ENCODE data around the gene RBFOX2.

Gene RBFOX2

DNA sequence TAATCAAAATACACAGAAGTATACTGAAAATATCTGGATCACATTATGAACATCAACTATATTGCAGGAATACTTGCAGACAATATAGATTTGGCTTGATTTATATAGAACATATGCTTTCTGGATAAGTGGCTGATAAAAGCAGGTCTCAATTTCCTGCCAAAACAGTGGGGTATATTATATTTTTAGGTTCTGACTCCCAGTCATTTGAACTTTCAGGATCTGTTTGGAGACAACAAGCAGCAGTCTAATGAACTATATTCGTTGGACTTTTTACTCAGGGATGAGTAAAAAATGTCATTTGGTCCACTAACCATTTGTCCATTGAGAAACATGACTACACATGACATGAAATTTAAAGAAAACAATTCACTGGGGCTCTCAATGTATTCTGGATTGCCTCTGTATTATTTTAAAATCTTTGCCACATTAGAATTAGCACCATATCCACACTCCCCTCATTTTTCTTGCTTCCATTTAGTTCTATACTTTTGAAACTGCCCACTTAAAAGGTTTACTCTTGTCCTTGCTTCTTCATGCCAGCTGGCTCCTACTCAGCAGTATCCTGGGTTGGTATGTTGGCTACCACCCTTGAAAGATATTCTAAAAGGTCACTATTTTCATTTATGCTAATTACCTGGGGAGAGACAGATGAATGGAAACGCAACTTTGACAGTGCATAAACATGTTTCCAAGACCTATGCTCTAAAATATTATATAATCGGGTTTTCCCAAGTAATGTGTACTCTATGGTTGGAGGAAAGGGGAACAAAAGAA is 157.9 kb downstream of the RBFOX2 start:
- TF ChIP-seq, protein P1, sequence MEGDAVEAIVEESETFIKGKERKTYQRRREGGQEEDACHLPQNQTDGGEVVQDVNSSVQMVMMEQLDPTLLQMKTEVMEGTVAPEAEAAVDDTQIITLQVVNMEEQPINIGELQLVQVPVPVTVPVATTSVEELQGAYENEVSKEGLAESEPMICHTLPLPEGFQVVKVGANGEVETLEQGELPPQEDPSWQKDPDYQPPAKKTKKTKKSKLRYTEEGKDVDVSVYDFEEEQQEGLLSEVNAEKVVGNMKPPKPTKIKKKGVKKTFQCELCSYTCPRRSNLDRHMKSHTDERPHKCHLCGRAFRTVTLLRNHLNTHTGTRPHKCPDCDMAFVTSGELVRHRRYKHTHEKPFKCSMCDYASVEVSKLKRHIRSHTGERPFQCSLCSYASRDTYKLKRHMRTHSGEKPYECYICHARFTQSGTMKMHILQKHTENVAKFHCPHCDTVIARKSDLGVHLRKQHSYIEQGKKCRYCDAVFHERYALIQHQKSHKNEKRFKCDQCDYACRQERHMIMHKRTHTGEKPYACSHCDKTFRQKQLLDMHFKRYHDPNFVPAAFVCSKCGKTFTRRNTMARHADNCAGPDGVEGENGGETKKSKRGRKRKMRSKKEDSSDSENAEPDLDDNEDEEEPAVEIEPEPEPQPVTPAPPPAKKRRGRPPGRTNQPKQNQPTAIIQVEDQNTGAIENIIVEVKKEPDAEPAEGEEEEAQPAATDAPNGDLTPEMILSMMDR (IDR thresholded peaks at IDR 0.05; ENCODE audit: control extremely low read depth, extremely low read depth, low read depth, missing control alignments) = no peak
- ChIA-PET CTCF (no interaction called here), POLR2A (no interaction called here)

GRCh38 chr22:35868938-35869337 is 159.7 kb downstream of the RBFOX2 start:
- ChIA-PET CTCF (interaction anchor here (1.4 kb wide), 1 partner anchor 14 kb away, joined by 3 read pairs; no protein-coding TSS in a partner anchor), POLR2A (no interaction called here)
- no peak for DNase-seq (ENCODE audit: extremely low spot score)
- TF ChIP-seq, protein P1 (IDR thresholded peaks at IDR 0.05; ENCODE audit: control extremely low read depth, extremely low read depth, low read depth, missing control alignments) = no peak

More for the DNA sequence above, 157.9 kb downstream of the RBFOX2 start:
- no peak for DNase-seq (ENCODE audit: extremely low spot score)

DNA sequence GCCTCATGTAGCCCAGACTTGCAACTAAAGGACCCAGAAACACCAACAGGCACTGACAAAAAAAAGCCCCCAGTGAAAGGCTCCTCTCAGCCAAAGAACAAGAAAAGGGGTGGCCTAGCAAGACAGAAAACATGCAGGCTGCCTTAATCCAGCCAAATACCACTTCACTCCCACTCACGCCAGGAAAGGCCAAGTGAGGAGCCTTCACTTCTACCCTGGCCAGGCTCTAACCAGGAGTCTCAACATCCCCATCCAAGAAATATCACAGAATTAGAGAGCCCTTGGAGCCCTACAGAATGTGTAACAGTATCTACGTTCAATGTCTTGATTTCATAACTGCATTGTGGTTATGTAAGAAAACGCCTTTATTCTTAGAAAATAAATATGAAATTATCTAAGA is 162.0 kb downstream of the RBFOX2 start:
- DNase-seq (ENCODE audit: extremely low spot score) = no peak
- POLR2A ChIA-PET = no interaction called here
- CTCF ChIA-PET = no interaction called here
- TF ChIP-seq, protein P1 (IDR thresholded peaks at IDR 0.05; ENCODE audit: control extremely low read depth, extremely low read depth, low read depth, missing control alignments) = no peak

DNA sequence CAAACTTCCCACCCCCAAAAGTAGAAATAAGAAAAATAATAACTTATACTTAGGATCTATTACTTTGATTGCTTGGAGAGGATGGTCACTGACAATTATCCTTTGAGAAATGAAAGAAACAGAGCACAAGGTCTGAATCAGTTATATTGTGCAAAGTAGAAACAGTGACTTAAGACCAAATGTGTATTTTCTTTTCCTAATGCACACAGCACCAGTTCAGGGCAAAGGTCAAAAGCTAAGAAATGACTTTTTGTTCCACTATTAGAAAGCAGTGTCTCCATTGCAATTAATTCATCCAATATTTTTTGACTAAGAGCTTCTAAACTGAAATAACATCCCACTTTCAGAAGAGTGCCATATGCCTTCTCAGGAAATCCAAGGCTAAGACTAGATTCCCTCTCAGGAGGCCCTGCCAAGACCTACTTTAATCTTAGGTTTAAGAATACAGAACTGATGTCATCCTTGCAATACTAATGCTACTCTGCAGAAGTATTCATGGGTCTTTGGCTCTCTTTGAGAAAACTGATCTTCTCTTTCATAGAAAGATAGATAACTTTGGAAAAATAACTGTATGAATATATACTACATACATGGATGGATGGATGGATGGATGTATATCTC is 164.0 kb downstream of the RBFOX2 start:
- DNase-seq (ENCODE audit: extremely low spot score) = no peak
- ChIA-PET POLR2A (no interaction called here), CTCF (no interaction called here)
- TF ChIP-seq, protein P1 (IDR thresholded peaks at IDR 0.05; ENCODE audit: control extremely low read depth, extremely low read depth, low read depth, missing control alignments) = no peak

DNA sequence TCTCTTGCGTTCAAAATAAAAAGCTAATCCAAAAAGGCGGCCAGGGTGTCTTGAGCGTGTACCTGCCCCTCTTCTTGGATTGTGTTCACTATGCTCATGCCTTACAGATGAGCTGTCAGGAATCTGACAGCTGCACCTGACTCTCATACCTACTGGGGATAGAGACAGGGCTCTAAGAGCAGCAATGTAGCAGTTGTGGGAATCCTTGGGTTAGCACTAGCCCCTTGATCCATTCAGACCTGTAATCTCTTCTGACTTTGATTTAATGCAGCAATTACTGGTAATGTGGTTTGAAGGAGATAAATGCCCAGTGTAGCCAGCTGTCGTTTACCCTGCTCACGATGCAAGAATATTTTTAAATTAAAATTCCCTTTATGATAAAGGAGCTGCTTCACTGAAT is 165.2 kb downstream of the RBFOX2 start:
- TF ChIP-seq, protein P1 (IDR thresholded peaks at IDR 0.05; ENCODE audit: control extremely low read depth, extremely low read depth, low read depth, missing control alignments) = no peak
- POLR2A ChIA-PET = no interaction called here
- CTCF ChIA-PET = no interaction called here
- no peak for DNase-seq (ENCODE audit: extremely low spot score)

DNA sequence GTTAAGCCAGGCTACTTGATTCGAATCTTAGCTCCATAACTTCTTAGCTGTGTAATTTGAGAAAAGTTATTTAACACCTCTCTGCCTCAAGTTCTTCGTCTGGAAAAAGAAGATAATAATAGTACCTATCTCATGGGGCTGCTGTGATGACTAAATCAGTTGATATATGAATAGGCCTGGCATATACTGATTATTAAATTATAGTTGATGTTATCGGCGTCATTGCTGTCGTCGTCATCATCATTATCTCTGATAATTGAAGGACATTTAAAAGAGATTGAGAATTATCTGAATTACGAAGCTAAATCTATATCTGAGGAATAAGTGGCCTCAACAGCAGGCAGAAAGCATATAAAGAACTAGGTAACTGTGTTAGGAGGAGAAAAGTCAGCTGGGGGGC is 165.9 kb downstream of the RBFOX2 start:
- DNase-seq (ENCODE audit: extremely low spot score) = no peak
- CTCF ChIA-PET = no interaction called here
- POLR2A ChIA-PET = no interaction called here
- TF ChIP-seq, protein P1 (IDR thresholded peaks at IDR 0.05; ENCODE audit: control extremely low read depth, extremely low read depth, low read depth, missing control alignments) = no peak
